GM23338 (cell line): ENCODE measurements around the gene ATP10A. TPM values are rescaled to one million over a fixed set of nuclear protein-coding genes. Genes with fewer than 3 reads are reported as not detected.

Experiments
- ATAC-seq: fragments of 200-7000 bp; cut with Tn5 transposase; 3 replicates; pipeline ENCODE4 v1.9.1; 2020
- DNase-seq: peaks from one replicate; pipeline ENCODE4 v3.0.0-alpha.2; 2015; ENCODE audit warnings: low spot score
- H2AFZ ChIP-seq: fragments of 200-600 bp; sonication (generic); 2 replicates; pipeline ENCODE4 v1.8.0; 2016; ENCODE audit warnings: antibody characterized with exemption, mild to moderate bottlenecking, moderate library complexity
- H3F3A ChIP-seq: fragments of 200-600 bp; sonication (generic); replicated peaks from 2 replicates; pipeline ENCODE4 v1.8.0; 2017; ENCODE audit warnings: antibody characterized with exemption, mixed run types, low read depth
- H3K27ac ChIP-seq: fragments of 200-600 bp; sonication (generic); 2 replicates; pipeline ENCODE4 v1.6.1; 2016; ENCODE audit warnings: low read depth
- H3K27me3 ChIP-seq: fragments of 200-600 bp; sonication (generic); 2 replicates; pipeline ENCODE4 v1.8.0; 2016; ENCODE audit warnings: mild to moderate bottlenecking, mixed run types, moderate library complexity; ENCODE audit not compliant: insufficient read depth
- H3K36me3 ChIP-seq: fragments of 200-600 bp; sonication (generic); 2 replicates; pipeline ENCODE4 v1.8.0; 2016; ENCODE audit warnings: mild to moderate bottlenecking; ENCODE audit not compliant: insufficient read depth
- H3K4me1 ChIP-seq: fragments of 200-600 bp; sonication (generic); 2 replicates; pipeline ENCODE4 v1.8.0; 2016; ENCODE audit warnings: mild to moderate bottlenecking, moderate library complexity; ENCODE audit not compliant: insufficient read depth
- H3K4me2 ChIP-seq: fragments of 200-600 bp; sonication (generic); 2 replicates; pipeline ENCODE4 v1.7.1; 2017; ENCODE audit warnings: mixed run types
- H3K4me3 ChIP-seq: fragments of 200-600 bp; sonication (generic); 2 replicates; pipeline ENCODE4 v1.6.1; 2016; ENCODE audit warnings: mixed run types
- H3K79me2 ChIP-seq: fragments of 200-600 bp; sonication (generic); replicated peaks from 2 replicates; pipeline ENCODE4 v1.8.0; 2017; ENCODE audit warnings: mild to moderate bottlenecking; ENCODE audit not compliant: insufficient read depth
- H3K9me2 ChIP-seq: fragments of 200-600 bp; sonication (generic); 2 replicates; pipeline ENCODE4 v1.8.0; 2017; ENCODE audit not compliant: insufficient read depth
- H4K20me1 ChIP-seq: fragments of 200-600 bp; sonication (generic); replicated peaks from 2 replicates; pipeline ENCODE4 v1.8.0; 2017; ENCODE audit warnings: mild to moderate bottlenecking; ENCODE audit not compliant: insufficient read depth
- H3K27ac Mint-ChIP-seq: 2 replicates; pipeline ENCODE4 v1.8.0; 2020; ENCODE audit warnings: inconsistent platforms, mild to moderate bottlenecking, moderate library complexity, mixed read lengths
- H3K27me3 Mint-ChIP-seq: 3 replicates; pipeline ENCODE4 v1.8.0; 2022; ENCODE audit warnings: low read depth, mild to moderate bottlenecking, moderate library complexity, mixed read lengths, inconsistent platforms; ENCODE audit not compliant: insufficient read depth, poor library complexity
- H3K36me3 Mint-ChIP-seq: 3 replicates; pipeline ENCODE4 v1.8.0; 2021; ENCODE audit warnings: low read depth, mild to moderate bottlenecking, inconsistent platforms, moderate library complexity, mixed read lengths
- H3K4me1 Mint-ChIP-seq: 3 replicates; pipeline ENCODE4 v1.8.0; 2020; ENCODE audit warnings: mild to moderate bottlenecking, inconsistent platforms, mixed read lengths
- H3K4me3 Mint-ChIP-seq: 3 replicates; pipeline ENCODE4 v1.8.0; 2021; ENCODE audit warnings: moderate library complexity, mild to moderate bottlenecking, inconsistent platforms, mixed read lengths
- H3K9me3 Mint-ChIP-seq: 3 replicates; pipeline ENCODE4 v1.8.0; 2020; ENCODE audit warnings: moderate library complexity, mild to moderate bottlenecking, inconsistent platforms, mixed read lengths
- EZH2 ChIP-seq: fragments of 200-600 bp; sonication (generic); IDR thresholded peaks from one replicate; pipeline ENCODE4 v1.8.0; 2017; ENCODE audit warnings: antibody characterized with exemption, mild to moderate bottlenecking, low read depth; ENCODE audit not compliant: unreplicated experiment
- NANOG ChIP-seq: IDR thresholded peaks from 2 replicates; pipeline ENCODE4 v1.6.1; 2016; ENCODE audit warnings: antibody characterized with exemption, borderline replicate concordance
- POLR2AphosphoS5 ChIP-seq: IDR thresholded peaks from 2 replicates; pipeline ENCODE4 v1.6.1; 2016; ENCODE audit warnings: antibody characterized with exemption, low read depth
- STAT1 ChIP-seq: IDR thresholded peaks from one replicate; pipeline ENCODE4 v1.6.1; 2016; ENCODE audit warnings: antibody characterized with exemption; ENCODE audit not compliant: unreplicated experiment
- ZNF331 ChIP-seq: fragments of 250-450 bp; sonication (Bioruptor Pico); IDR thresholded peaks from 2 replicates; pipeline ENCODE4 v1.5.0; 2020; ENCODE audit warnings: low read depth, mild to moderate bottlenecking, moderate library complexity
- polyA plus RNA-seq: library from polyadenylated mRNA; unstranded; fragments of >200 nt; fragmentation: Nextera tagmentation; extraction: Ambion mirVana; gene quantifications from 2 replicates; pipeline ENCODE4 v1.2.1, GENCODE V29; 2016
- total RNA-seq: library from RNA; depleted of rRNA; stranded (reverse); fragments of >200 nt; shearing (Covaris generic); gene quantifications from 2 replicates; pipeline ENCODE4 v1.2.3, GENCODE V29; 2014
- TF ChIP-seq, protein P1 (sequence below): IDR thresholded peaks from one replicate; pipeline ENCODE4 v1.6.1; 2018; ENCODE audit warnings: antibody characterized with exemption; ENCODE audit not compliant: unreplicated experiment
- TF ChIP-seq, protein P2 (sequence below): IDR thresholded peaks from 2 replicates; pipeline ENCODE4 v1.6.1; 2016; ENCODE audit warnings: antibody characterized with exemption
- TF ChIP-seq, protein P3 (sequence below): fragments of 250-450 bp; sonication (Bioruptor Pico); IDR thresholded peaks from 2 replicates; pipeline ENCODE4 v1.5.0; 2020; ENCODE audit warnings: mild to moderate bottlenecking, moderate library complexity

Gene ATP10A
- total and polyA plus RNA-seq, 2 experiments from 2014 or later: 0.36 to 5.6 TPM

DNA sequence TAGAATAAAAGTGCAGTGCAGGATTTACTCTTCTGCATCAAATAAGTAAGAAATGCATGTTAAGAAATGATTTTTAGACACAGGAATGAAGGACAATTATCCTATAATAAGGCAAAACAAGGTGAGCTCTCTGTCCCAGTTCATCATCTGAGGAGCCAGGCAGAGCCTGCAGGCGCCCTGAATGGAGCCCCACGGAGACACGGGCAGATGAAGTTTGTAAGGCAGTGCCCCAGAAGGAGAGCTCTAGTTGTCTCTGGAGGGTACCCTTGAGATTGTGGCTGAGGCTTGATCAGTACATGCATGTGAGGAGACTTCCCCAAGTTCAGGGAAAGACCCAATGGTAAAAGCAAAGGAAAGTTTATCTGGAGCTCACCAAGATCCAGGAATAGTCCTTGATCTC lies 50.3 kb downstream of the ATP10A start (continued):
- TF ChIP-seq, protein P1, sequence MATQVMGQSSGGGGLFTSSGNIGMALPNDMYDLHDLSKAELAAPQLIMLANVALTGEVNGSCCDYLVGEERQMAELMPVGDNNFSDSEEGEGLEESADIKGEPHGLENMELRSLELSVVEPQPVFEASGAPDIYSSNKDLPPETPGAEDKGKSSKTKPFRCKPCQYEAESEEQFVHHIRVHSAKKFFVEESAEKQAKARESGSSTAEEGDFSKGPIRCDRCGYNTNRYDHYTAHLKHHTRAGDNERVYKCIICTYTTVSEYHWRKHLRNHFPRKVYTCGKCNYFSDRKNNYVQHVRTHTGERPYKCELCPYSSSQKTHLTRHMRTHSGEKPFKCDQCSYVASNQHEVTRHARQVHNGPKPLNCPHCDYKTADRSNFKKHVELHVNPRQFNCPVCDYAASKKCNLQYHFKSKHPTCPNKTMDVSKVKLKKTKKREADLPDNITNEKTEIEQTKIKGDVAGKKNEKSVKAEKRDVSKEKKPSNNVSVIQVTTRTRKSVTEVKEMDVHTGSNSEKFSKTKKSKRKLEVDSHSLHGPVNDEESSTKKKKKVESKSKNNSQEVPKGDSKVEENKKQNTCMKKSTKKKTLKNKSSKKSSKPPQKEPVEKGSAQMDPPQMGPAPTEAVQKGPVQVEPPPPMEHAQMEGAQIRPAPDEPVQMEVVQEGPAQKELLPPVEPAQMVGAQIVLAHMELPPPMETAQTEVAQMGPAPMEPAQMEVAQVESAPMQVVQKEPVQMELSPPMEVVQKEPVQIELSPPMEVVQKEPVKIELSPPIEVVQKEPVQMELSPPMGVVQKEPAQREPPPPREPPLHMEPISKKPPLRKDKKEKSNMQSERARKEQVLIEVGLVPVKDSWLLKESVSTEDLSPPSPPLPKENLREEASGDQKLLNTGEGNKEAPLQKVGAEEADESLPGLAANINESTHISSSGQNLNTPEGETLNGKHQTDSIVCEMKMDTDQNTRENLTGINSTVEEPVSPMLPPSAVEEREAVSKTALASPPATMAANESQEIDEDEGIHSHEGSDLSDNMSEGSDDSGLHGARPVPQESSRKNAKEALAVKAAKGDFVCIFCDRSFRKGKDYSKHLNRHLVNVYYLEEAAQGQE: no peak
- TF ChIP-seq STAT1 (no peak), EZH2 (no peak), NANOG (no peak), ZNF331 (CRISPR knock-in tag) (no peak), POLR2AphosphoS5 (no peak)

DNA sequence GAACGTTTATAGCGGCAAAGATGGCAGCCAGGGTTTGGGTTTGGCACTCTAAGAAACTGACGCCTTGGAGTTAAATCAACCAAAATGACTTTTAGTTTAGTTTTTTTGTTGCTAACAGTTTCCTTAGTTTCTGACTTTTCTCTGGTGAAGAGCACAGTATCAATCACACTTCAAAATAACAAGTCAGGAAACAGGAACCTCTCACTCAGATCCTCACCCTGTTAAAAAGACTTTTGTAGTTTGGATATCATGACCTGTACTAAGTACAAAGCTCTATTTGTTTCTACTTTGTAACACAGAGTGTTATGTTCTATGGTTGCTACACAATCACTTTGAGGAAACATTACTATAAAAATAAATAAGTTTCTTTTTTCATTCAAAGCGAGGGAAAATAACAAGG lies 51.1 kb downstream of the ATP10A start:
- no peak for DNase-seq
- H3K9me3 Mint-ChIP-seq: no peaks in the 10 kb centered on the region
- no peak overlapping the region for H3K27ac Mint-ChIP-seq
- peaks cover 9% of the 10 kb centered on the region for H3K4me1 Mint-ChIP-seq
- no peaks in the 10 kb centered on the region for H4K20me1 ChIP-seq
- no peak overlapping the region for H3K4me3 Mint-ChIP-seq
- no peaks in the 10 kb centered on the region for H3F3A ChIP-seq
- no peaks in the 10 kb centered on the region for H3K36me3 ChIP-seq
- no peak overlapping the region for H3K4me2 ChIP-seq
- H3K9me2 ChIP-seq: 0 out of 2 replicates have a peak, but pooled peaks cover 7% of the 10 kb centered on the region
- no peaks in the 10 kb centered on the region for H3K79me2 ChIP-seq
- H3K27me3 Mint-ChIP-seq: peaks cover 7% of the 10 kb centered on the region
- H3K4me1 ChIP-seq: 0 out of 2 replicates have a peak, but pooled peaks cover 3% of the 10 kb centered on the region
- no peak overlapping the region for H3K4me3 ChIP-seq
- no peaks in the 10 kb centered on the region for H3K27me3 ChIP-seq
- H3K36me3 Mint-ChIP-seq: no peaks in the 10 kb centered on the region
- no peak overlapping the region for H2AFZ ChIP-seq
- ATAC-seq: no peak
- H3K27ac ChIP-seq: no peak overlapping the region
- TF ChIP-seq, protein P1: no peak
- TF ChIP-seq, protein P2, sequence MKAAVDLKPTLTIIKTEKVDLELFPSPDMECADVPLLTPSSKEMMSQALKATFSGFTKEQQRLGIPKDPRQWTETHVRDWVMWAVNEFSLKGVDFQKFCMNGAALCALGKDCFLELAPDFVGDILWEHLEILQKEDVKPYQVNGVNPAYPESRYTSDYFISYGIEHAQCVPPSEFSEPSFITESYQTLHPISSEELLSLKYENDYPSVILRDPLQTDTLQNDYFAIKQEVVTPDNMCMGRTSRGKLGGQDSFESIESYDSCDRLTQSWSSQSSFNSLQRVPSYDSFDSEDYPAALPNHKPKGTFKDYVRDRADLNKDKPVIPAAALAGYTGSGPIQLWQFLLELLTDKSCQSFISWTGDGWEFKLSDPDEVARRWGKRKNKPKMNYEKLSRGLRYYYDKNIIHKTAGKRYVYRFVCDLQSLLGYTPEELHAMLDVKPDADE: no peak
- no peak for TF ChIP-seq POLR2AphosphoS5
- TF ChIP-seq, protein P3, sequence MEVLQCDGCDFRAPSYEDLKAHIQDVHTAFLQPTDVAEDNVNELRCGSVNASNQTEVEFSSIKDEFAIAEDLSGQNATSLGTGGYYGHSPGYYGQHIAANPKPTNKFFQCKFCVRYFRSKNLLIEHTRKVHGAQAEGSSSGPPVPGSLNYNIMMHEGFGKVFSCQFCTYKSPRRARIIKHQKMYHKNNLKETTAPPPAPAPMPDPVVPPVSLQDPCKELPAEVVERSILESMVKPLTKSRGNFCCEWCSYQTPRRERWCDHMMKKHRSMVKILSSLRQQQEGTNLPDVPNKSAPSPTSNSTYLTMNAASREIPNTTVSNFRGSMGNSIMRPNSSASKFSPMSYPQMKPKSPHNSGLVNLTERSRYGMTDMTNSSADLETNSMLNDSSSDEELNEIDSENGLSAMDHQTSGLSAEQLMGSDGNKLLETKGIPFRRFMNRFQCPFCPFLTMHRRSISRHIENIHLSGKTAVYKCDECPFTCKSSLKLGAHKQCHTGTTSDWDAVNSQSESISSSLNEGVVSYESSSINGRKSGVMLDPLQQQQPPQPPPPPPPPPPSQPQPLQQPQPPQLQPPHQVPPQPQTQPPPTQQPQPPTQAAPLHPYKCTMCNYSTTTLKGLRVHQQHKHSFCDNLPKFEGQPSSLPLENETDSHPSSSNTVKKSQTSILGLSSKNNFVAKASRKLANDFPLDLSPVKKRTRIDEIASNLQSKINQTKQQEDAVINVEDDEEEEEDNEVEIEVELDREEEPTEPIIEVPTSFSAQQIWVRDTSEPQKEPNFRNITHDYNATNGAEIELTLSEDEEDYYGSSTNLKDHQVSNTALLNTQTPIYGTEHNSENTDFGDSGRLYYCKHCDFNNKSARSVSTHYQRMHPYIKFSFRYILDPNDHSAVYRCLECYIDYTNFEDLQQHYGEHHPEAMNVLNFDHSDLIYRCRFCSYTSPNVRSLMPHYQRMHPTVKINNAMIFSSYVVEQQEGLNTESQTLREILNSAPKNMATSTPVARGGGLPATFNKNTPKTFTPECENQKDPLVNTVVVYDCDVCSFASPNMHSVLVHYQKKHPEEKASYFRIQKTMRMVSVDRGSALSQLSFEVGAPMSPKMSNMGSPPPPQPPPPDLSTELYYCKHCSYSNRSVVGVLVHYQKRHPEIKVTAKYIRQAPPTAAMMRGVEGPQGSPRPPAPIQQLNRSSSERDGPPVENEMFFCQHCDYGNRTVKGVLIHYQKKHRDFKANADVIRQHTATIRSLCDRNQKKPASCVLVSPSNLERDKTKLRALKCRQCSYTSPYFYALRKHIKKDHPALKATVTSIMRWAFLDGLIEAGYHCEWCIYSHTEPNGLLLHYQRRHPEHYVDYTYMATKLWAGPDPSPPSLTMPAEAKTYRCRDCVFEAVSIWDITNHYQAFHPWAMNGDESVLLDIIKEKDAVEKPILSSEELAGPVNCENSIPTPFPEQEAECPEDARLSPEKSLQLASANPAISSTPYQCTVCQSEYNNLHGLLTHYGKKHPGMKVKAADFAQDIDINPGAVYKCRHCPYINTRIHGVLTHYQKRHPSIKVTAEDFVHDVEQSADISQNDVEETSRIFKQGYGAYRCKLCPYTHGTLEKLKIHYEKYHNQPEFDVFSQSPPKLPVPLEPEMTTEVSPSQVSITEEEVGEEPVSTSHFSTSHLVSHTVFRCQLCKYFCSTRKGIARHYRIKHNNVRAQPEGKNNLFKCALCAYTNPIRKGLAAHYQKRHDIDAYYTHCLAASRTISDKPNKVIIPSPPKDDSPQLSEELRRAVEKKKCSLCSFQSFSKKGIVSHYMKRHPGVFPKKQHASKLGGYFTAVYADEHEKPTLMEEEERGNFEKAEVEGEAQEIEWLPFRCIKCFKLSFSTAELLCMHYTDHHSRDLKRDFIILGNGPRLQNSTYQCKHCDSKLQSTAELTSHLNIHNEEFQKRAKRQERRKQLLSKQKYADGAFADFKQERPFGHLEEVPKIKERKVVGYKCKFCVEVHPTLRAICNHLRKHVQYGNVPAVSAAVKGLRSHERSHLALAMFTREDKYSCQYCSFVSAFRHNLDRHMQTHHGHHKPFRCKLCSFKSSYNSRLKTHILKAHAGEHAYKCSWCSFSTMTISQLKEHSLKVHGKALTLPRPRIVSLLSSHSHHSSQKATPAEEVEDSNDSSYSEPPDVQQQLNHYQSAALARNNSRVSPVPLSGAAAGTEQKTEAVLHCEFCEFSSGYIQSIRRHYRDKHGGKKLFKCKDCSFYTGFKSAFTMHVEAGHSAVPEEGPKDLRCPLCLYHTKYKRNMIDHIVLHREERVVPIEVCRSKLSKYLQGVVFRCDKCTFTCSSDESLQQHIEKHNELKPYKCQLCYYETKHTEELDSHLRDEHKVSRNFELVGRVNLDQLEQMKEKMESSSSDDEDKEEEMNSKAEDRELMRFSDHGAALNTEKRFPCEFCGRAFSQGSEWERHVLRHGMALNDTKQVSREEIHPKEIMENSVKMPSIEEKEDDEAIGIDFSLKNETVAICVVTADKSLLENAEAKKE (CRISPR knock-in tag): no peak
- TF ChIP-seq STAT1: no peak
